Fibroblast of skin of back (primary cell): Measurements from ENCODE around the gene FTO.
A peak's percentile ranks its signal among the peaks of the same experiment; 100 is the strongest.

Source experiments
- DNase-seq: peaks from one replicate; pipeline ENCODE4 v3.0.0-alpha.2; 2013

FTO gene

GRCh38 chr16:53901408-53901807 lies 197.5 kb downstream of the FTO start:
- no peak for DNase-seq

DNA sequence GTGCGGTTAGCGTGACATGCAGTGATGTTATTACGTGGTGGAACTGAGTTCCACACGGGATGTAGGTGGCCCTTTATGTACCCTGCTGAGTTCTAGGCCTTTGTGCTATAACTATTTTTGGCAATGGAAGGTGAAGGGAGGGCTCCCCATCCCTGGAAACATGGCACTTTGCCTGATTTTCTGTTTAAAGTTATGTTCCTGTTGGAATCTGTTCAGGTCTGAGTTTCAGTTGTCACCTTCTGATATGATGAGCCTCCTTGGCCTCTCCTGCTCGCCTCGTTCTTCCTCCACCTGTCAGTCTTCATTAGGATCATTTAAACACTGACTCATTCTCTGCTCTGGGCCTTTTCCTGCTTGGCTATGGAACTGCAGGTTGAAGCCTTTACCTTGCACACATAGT lies 200.6 kb downstream of the FTO start:
- no peak for DNase-seq

DNA sequence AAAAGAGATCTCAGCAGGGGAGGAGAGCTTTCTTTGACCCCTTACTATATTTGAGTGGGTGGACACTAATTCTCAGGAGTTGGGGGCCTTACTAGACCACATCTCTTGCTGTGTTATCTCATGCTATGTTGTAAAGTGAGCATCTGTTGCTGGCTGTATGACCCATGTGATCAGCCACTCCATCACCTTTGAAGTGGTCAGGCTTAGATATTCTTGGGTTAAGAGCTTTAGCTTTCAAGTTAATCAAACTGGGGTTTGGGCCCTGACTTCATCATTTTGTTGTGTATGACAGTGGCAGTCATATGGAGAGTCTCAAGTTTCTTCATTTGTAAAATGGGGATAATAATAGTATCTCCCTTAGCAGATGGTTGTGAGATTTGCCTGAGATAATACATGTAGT lies 201.1 kb downstream of the FTO start:
- DNase-seq = no peak

GRCh38 chr16:53908731-53909130 lies 204.8 kb downstream of the FTO start:
- DNase-seq = no peak

GRCh38 chr16:53910990-53911389 lies 207.0 kb downstream of the FTO start:
- DNase-seq = no peak

GRCh38 chr16:53911513-53911912 lies 207.6 kb downstream of the FTO start:
- DNase-seq = no peak

DNA sequence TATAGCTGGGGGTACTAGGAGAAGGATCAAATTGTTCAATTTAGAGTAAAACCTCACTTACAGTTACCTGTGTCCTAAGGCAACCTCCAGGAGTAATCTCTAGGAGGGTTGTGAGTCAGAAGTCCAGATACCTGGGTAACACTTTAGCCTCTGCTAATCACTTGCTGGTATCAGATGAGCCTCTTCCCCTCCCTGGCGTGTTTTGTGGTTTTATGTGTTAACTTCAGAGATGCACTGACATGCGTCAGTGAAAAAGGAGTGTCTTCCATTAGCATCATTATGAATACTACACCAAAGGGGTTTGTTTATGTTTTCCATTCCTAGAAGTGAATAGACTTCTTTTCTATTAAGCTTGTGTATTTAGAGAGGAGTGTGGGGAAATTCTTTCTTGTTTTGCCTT lies 208.2 kb downstream of the FTO start:
- no peak for DNase-seq

GRCh38 chr16:53913099-53913870 lies 209.3 kb downstream of the FTO start:
- DNase-seq = peak; percentile 88

GRCh38 chr16:53913920-53914319 lies 210.0 kb downstream of the FTO start:
- no peak for DNase-seq

GRCh38 chr16:53914736-53915135 lies 210.8 kb downstream of the FTO start:
- DNase-seq = no peak

DNA sequence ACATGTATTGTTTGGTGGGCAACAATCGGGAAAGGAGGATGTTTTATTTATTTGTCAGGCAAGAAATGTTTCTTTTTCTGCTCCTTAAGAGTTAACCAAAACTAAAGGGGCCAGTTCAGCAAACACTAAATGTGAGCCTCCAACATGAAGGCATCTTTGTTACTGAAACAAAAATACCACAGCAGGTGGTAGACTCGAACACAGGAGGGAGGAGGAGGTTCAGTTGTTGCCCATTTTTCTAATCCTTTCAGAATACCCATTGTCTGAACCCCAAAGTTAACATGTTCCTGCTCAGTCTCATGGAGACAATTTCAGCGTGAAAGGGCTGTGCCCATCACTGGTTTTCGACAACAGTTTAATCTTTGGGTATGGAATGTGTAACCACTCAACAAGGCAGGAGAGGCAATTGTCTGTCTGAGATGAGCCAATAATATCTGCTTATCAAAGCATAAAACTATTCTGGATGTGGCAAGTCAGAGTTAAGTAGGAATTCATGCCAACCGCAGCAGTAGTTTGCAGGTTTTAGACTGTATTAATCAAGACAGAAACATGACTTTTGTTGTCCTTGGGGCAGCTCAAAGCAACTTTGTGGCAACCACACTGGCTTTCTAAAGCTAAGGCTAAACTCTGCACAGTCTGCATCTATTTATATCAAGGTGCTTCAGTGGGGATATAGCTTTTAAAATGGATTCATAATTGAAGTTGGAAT lies 211.7 kb downstream of the FTO start:
- DNase-seq = peak; percentile 42

- no peak for DNase-seq
Observed at GRCh38 chr16:53920988-53921387, 217.0 kb downstream of the FTO start.

DNA sequence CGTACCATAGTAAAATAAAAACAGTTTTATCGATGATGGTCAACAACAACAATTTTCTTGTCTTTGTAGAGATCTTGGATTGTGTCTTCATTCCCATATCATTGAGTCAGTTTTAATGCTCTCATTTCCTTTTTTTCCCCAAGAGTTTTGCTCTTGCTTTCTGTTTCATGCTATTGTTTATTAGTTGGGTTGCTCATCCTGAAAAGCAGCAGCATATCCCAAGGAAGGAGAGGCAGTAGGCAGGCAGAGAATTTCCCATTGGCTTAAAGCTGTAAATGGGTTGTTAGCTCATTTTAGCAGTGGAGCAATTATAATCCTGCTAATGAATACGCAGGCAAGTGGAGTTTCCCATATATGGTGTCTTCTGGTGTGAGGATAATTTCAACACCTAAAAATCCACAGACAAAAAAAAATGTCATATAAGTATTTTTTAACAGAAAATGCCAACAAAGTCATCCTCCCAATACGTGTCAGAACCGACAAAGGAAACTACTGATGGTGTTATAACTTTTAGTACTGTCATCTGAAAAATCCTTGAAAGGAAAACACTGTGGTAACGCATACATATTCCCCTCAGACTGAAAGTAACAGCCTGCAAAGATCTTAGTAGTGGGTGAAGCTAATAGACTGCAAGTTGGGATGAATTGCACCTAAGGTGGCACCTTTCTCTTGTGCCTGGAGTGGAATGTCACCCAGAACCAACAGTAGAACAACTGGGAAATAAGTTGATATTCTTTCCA lies 218.3 kb downstream of the FTO start:
- no peak for DNase-seq

DNA sequence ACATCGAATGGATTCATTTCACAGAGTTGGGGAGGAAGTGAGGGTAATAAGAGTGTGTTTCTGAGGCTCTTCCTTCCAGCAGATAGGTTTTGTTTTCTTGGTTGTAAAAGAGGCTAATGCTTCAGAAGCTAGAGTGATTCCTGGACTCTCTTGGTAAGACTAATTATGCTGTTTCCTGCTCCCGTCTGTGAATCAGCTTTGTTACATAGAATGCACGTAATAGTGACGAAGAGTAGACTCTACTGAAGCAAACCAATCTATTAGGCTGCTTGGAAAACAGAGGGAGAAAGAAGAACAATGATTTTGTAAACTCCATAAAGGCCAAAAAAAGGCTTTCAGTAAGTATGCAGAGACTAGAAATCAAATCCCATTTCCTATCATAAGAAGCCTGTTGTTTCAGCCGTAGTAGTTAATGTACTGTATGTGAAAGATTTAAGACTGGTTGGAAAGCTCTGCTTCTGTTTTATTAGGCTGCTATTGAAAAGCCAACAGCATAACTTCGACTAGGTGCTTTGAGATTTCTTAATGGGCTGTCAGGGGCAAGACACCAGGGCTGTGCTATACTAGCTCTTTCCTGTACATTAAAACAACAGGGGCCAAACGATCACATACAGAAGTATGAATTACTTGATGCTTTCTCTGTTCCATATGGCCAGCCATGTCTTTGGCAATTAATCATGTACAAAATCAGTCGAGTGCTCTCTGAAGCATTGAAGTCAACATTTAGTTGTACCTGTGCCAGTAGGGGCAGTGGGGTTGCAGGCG lies 219.0 kb downstream of the FTO start:
- DNase-seq = no peak

DNA sequence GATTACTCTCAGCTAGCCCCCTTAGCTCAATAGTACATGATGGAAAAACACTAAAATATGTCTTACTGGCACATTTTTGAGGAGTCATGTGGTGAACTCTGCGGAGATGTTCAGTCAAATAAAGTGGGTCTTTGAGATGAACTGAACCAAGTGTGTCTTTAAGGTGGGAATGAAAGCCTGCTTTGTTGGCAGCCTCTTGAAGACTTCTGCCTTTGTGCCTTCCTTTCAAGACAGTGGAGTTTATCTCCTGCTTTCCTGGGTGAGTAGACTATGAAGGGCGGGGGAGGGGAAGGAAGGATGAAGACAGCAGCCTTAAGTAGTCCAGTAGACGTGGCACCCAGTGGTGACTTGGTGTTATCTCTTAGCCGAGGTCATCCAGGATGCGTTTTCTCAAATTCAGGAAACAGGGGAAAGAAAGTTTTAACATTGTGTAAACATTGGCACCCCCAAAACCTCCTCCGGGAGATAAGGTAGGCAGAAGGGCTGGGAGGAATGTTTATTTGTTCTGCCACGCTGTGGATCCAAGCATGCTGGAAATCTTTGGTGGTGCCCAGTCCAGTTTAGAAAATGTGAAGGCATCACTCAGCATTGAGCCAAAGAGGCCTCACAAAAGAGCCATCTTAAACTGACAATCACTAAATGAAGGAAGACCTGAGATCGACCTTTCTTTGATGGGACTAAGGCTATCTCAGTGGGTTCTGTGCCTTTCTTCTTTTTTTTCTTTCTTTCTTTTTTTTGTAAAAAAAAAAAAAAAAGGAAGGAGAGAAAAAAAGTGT lies 220.6 kb downstream of the FTO start:
- no peak for DNase-seq

GRCh38 chr16:53925107-53925410 lies 221.1 kb downstream of the FTO start:
- no peak for DNase-seq

- no peak for DNase-seq
Observed at GRCh38 chr16:53925526-53925925, 221.6 kb downstream of the FTO start.

DNA sequence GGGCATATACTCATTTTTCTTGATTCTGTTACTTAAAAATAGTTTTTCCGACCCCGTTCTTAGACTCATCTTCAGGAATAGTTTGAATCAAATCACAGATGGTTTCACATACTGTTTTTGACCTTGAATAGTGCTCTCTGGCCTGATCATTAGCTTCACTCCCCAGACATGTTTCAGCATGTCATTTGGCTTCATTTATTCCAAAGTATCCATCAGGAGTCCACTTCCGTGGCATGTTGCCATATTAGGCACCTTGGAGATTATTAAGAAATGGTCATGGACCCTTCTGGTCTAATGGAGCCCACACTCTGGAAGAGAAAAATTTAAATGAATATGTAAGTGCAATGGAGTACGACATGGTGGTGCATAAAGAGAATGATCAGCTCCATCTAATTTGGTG lies 222.3 kb downstream of the FTO start:
- DNase-seq = no peak

DNA sequence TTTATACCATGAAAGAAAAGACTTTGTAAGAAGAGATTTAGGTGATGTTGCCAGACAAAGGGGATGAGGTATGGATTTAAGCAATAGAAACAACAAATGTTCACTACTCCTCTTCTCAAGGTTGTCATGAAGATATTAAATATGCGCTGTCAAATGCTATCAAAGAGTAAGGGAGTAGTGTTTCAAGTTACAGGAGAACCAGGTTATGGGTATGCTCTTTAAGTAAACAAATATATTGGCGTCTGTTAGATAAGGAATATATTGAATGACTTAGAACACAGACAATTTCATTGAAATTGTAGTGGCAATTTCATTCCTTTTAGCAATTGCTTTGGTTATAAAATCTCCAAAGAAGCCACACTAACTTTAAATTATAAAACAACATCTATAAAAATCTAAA lies 229.0 kb downstream of the FTO start:
- DNase-seq = no peak

DNA sequence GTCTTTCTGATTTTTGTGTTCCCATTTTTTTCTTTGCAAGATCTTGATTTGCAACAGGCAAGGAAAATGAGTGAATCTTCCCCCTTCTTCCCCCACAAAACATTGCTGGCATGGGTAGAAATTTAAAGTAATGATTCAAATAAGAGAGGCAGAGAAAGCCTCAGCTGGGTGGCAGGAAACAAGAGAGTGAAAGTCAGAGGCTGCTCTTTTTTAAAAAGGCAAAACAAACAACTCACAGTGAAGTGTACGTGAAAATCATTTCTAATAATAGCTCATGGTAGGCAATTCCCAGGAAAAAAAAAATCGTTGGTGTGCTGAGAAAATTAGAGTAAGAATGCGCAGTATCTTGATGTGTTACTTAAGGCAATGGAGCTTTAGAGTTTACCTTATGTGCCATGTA lies 229.5 kb downstream of the FTO start:
- DNase-seq = peak; percentile 13

GRCh38 chr16:53936052-53936451 lies 232.1 kb downstream of the FTO start:
- DNase-seq = no peak

- no peak for DNase-seq
Observed at GRCh38 chr16:53936529-53936928, 232.6 kb downstream of the FTO start.
